GM21723 (cell line): ENCODE data around the gene MRPL40.
A peak's percentile ranks its signal among the peaks of the same experiment; 100 is the strongest.

Source experiments
- ATAC-seq: cut with Tn5 transposase; IDR thresholded peaks from one replicate; pipeline ENCODE4 v1.9.1; 2021; ENCODE audit warnings: mild to moderate bottlenecking, moderate library complexity; ENCODE audit not compliant: unreplicated experiment

MRPL40 gene

GRCh38 chr22:19406281-19406811 lies 26.0 kb upstream of the MRPL40 start:
- no peak for ATAC-seq

GRCh38 chr22:19406846-19407245 lies 25.5 kb upstream of the MRPL40 start:
- no peak for ATAC-seq

GRCh38 chr22:19407649-19408606 lies 24.4 kb upstream of the MRPL40 start:
- ATAC-seq: no peak

- ATAC-seq: no peak
Observed at GRCh38 chr22:19410941-19411689, 21.2 kb upstream of the MRPL40 start.

- ATAC-seq: no peak
Observed at GRCh38 chr22:19411690-19412045, 20.7 kb upstream of the MRPL40 start.

- ATAC-seq: no peak
Observed at GRCh38 chr22:19412478-19412877, 19.9 kb upstream of the MRPL40 start.

- no peak for ATAC-seq
Observed at GRCh38 chr22:19412923-19413322, 19.4 kb upstream of the MRPL40 start.

- ATAC-seq: no peak
Observed at GRCh38 chr22:19419086-19419463, 13.3 kb upstream of the MRPL40 start.

GRCh38 chr22:19419464-19420178 lies 12.7 kb upstream of the MRPL40 start:
- ATAC-seq: no peak

- no peak for ATAC-seq
Observed at GRCh38 chr22:19420321-19420720, 12.0 kb upstream of the MRPL40 start.

GRCh38 chr22:19422440-19423301 lies 9.7 kb upstream of the MRPL40 start:
- ATAC-seq: no peak

GRCh38 chr22:19424186-19424500 lies 8.2 kb upstream of the MRPL40 start:
- no peak for ATAC-seq

GRCh38 chr22:19429950-19430889 lies 2.1 kb upstream of the MRPL40 start:
- ATAC-seq: no peak

- peak; percentile 2 for ATAC-seq
Observed at GRCh38 chr22:19430890-19431541, 1.3 kb upstream of the MRPL40 start.

- peak; percentile 49 for ATAC-seq
Observed at GRCh38 chr22:19431649-19432132, 654 bp upstream of the MRPL40 start, which contains the start of gene HIRA. HIRA (minus strand) TSS chr22:19431733; CDS start chr22:19431476, 257 bp downstream.

GRCh38 chr22:19434401-19434800 lies 2.1 kb downstream of the MRPL40 start:
- ATAC-seq: no peak

GRCh38 chr22:19434829-19435580 lies 2.7 kb downstream of the MRPL40 start:
- ATAC-seq: no peak
